HG02642 (cell line): ENCODE measurements around the gene ITGB1BP1.

Source experiments
- ATAC-seq: cut with Tn5 transposase; IDR thresholded peaks from one replicate; pipeline ENCODE4 v1.9.1; 2021; ENCODE audit warnings: mild to moderate bottlenecking; ENCODE audit not compliant: unreplicated experiment, poor library complexity

ITGB1BP1 gene

GRCh38 chr2:9380702-9381628 is 42.4 kb downstream of the ITGB1BP1 start:
- no peak for ATAC-seq

- no peak for ATAC-seq
Observed at GRCh38 chr2:9379391-9379755, 44.0 kb downstream of the ITGB1BP1 start.

- no peak for ATAC-seq
Observed at GRCh38 chr2:9378433-9379390, 44.6 kb downstream of the ITGB1BP1 start.

- ATAC-seq, result no peak
Observed at GRCh38 chr2:9377461-9378097, 45.7 kb downstream of the ITGB1BP1 start.

GRCh38 chr2:9375857-9376428 is 47.4 kb downstream of the ITGB1BP1 start:
- ATAC-seq, result no peak

- no peak for ATAC-seq
Observed at GRCh38 chr2:9374071-9374730, 49.1 kb downstream of the ITGB1BP1 start.

GRCh38 chr2:9373476-9373875 is 49.9 kb downstream of the ITGB1BP1 start:
- ATAC-seq, result no peak

GRCh38 chr2:9373047-9373446 is 50.3 kb downstream of the ITGB1BP1 start:
- peak; percentile 65 for ATAC-seq

- ATAC-seq, result no peak
Observed at GRCh38 chr2:9370746-9371145, 52.6 kb downstream of the ITGB1BP1 start.

- ATAC-seq, result no peak
Observed at GRCh38 chr2:9366026-9366425, 57.3 kb downstream of the ITGB1BP1 start.

- ATAC-seq, result no peak
Observed at GRCh38 chr2:9365498-9366019, 57.8 kb downstream of the ITGB1BP1 start.

GRCh38 chr2:9364791-9365497 is 58.4 kb downstream of the ITGB1BP1 start:
- ATAC-seq, result no peak

GRCh38 chr2:9364373-9364772 is 59.0 kb downstream of the ITGB1BP1 start:
- ATAC-seq, result no peak

GRCh38 chr2:9360701-9361100 is 62.6 kb downstream of the ITGB1BP1 start:
- ATAC-seq, result no peak

- no peak for ATAC-seq
Observed at GRCh38 chr2:9360110-9360509, 63.2 kb downstream of the ITGB1BP1 start.

- ATAC-seq, result no peak
Observed at GRCh38 chr2:9359463-9359862, 63.9 kb downstream of the ITGB1BP1 start.

- ATAC-seq, result no peak
Observed at GRCh38 chr2:9358846-9359245, 64.5 kb downstream of the ITGB1BP1 start.

- no peak for ATAC-seq
Observed at GRCh38 chr2:9356261-9356660, 67.1 kb downstream of the ITGB1BP1 start.

- no peak for ATAC-seq
Observed at GRCh38 chr2:9355716-9356115, 67.6 kb downstream of the ITGB1BP1 start.
